ENCODE data around the gene QPCT.

DNA sequence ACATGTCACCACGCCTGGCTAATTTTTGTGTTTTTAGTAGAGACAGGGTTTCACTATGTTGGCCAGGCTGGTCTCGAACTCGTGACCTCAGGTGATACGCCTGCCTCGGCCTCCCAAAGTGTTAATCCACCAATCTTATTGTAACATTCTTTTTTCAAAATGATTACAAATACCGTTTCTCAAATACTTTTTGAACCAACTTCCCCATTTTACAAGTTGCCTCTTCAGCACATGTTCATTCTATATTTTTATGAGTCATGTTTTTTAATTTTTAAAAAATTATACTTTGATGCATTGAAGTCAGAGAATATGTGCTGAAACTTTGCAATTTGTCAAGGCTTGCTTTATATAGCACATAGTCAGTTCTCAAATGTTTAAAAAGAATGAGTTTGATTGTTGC, 58.2 kb downstream of the QPCT start:
- TF ChIP-seq CTCF (IDR thresholded peaks at IDR 0.05): no peak
- TF ChIP-seq POLR2A (IDR thresholded peaks at IDR 0.05): no peak

All from heart left ventricle (tissue), 13 donors.